Stimulated activated CD4-positive, alpha-beta T cell treated with anti-CD3 and anti-CD28 coated beads, Interleukin-2, amount 100 ng/mL, for 24 hours (primary cell): Measurements from ENCODE around the gene ZSWIM9.
"Not testable (repeated sequence)": the region's sequence is repeated elsewhere in the genome, so short reads cannot be mapped to it uniquely, and the experiment has no call there.

Experiments used
- DNase-seq, 2 donors: peaks; one replicate each; pipeline ENCODE4 v3.0.0-alpha.2; 2020

Gene ZSWIM9

DNA sequence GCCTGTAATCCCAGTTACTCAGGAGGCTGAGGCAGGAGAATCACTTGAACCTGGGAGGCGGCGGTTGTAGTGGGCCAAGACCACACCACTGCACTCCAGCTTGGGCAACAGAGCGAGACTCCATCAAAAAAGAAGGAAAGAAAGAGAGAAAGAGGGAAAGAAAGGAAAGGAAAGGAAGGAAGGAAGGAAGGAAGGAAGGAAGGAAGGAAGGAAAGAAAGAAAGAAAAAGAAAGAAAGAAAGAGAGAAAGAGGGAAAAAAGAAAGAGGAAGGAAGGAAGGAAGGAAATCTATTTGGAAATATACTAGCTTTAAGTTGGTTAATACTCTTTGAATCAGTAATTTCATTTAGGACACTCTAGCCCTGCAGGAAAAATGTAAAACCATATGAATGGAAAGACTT, 50.3 kb downstream of the ZSWIM9 start:
- DNase-seq = not testable (repeated sequence)

DNA sequence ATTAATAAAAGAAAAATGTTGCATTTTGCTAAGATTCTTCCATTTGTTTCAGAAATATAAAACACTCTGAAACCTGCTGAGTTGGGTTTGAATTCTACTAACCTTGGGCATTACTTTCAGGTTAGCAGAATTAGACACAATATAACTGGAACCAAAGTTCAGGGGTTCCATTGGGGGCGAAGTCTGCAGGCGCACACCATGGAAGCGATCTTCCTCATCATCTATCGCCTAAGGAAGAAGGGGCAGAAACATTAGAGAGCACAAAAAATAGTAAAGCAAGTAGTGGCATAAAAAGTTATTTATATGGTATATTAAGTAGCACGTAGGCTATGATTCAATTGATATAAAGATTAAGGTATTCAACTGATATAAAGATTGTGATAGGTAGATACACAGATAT, 51.1 kb downstream of the ZSWIM9 start:
- no peak for DNase-seq

DNA sequence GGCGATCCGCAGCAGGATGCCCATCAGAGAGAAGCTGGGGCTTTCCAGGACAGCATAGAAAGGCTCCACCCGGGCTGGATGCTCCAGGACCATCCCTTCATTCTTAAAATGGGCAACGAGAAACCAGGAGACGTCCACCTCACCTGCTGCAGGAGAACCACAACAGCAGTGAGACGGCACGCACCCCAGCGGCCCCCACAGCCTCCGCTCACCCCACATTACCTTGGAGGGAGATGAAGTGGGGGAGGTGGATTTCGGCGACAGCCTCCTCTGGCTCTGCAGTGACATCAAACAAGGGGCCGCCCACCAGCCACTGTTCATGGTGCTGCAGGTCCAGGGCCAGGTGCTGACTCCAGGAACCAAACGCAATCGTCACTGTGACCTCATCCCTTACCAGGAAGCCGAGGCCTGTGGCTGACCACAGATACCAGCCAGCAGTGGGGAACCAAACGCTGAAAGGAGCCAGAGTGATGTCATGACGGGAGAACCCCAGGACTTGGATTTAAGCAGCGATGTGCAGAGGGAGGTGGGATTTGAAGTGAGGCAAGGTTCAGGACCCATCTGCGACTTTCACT, 60.2 kb downstream of the ZSWIM9 start:
- peak in 1 of 2 donors; percentile 23 for DNase-seq

DNA sequence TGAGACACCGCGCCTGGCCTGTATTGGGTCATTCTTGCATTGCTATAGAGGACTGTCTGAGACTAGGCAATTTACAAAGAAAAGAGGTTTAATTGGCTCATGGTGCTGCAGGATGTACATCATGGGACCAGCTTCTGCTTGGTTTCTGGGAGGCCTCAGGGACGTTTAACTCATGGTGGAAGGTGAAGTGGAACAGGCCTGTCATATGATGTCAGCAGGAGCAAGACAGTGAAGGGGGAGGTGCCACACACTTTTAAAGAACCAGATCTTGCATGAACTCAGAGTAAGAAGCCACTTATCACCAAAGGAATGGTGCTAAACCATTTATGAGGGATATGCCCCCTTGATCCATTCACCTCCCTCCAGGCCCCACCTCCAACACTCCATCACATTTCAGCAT, 66.6 kb downstream of the ZSWIM9 start:
- no peak for DNase-seq

DNA sequence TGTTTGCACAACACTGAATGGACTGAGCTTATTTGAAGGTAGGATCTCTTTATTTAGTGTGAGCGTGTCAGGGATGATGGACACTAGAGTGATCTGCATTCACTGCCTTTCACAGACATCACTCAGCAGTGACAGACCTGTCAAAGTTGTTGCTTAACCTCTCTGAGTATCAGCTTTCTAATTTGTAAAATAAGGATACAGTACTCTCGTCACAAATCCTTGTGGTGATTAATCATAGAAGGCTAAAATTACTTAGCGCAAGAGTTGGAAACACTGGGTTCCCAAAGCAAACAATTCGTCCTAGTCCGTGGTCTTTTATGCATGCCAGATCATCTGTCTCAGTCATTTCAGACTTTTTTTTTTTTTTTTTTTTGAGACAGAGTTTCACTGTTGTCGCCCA, 68.6 kb downstream of the ZSWIM9 start:
- DNase-seq = no peak

DNA sequence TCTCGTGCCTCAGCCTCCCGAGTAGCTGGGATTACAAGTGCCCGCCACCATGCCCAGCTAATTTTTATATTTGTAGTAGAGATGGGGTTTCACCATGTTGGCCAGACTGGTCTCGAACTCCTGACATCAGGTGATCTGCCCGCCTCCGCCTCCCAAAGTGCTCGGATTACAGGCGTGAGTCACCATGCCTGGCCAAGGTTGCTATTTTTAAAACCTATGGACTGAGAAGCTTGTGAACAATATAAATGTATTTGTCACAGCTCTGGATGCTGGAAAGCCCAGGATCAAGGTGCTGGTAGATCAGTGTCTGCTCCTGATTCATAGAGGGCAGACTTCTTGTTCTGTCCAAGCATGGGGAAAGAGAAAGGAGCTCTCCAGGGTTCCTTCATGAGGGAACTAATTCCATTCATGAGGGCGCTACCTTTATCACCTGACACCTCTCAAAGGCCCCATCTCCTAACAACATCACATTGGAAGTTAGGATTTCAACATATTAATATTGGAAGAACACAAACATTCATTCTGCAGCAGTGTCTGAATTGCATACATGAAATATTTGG, 69.2 kb downstream of the ZSWIM9 start:
- DNase-seq = no peak

DNA sequence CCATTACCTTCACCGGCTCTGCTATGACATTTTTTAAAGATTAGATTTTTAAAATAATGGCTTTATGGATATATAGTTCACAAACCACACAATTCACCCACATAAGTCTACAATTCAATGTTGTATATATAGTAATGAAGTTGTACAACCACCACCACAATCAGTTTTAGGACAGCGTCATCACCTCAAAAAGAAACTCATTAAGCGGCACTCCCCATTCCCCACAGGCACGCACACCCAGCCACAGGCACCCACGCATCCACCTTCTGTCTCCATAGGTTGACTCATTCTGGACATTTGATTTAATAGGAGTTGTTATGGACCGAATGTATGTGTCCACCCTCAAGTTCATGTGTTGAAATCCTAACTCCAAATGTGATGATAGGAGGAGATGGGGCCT, 71.3 kb downstream of the ZSWIM9 start:
- peak in 1 of 2 donors; percentile 25 for DNase-seq

DNA sequence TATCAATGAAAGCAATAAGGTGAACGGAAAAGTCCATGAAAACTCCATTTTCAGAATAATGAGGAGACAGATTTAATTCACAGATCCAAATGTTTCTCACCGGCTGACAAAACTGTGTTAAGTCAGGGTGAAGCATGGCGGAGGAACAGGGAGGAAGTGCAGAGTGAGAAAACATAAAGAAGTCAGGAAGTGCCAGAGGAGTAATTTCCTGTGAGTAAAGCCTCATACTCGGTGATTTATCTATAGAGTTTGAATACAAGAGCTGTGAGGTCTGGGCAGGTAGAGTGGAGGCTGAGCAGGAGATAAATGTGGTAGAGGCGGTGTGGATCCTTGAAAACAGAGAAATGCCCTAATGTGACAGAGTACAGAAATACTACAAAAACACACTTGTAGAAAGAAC, 73.8 kb downstream of the ZSWIM9 start:
- DNase-seq = peak; percentile 29 to 52

DNA sequence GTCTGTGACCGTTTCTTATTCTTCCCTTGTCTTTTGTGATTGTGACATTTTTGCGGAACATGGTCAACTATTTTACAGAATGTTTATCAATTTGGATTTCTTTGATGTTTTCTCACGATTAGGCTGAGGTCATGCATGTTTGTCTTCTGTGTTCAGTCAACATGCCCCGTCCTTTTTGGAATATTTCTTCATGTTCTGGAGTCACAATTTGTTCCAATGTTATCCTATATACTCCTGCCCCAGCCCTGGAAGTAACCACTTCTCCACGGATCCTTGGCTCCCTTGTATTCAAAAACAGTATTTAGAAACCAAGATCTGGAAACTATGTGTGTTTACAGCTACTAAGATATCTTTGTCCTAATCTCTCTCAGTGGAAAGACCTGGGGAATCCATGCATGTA, 75.6 kb downstream of the ZSWIM9 start:
- DNase-seq = no peak

DNA sequence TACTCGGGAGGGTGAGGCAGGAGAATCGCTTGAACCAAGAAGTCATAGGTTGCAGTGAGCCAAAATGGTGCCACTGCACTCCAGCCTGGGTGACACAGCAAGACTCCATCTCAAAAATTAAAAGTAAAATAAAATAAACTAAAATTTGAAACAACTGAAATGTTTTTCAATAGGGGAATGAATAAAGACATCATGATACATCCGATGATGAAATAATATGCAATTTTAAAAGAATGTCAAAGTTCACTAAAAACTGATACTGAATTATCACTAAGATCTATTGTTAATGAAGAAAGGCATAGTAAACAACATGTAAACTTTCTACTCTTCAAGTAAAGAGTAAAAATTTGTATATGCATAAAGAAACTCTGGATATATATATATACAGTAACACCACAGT, 76.7 kb downstream of the ZSWIM9 start:
- no peak for DNase-seq
